Body of pancreas (tissue), 4 donors: Measurements from ENCODE around the gene INF2.

Experiments used
- CTCF ChIP-seq, 7 experiments: fragments of 450-650 bp in 4 of 7; fragments of 200-600 bp in 3 of 7; sonication (generic) in 3 of 7; IDR thresholded peaks; one replicate each; pipeline ENCODE4 v1.5.1; 2016 to 2019; ENCODE audit warnings: antibody characterized with exemption in 7 of 7
- POLR2A ChIP-seq, 3 donors: fragments of 450-650 bp; IDR thresholded peaks; one replicate each; pipeline ENCODE4 v1.6.1; 2016; ENCODE audit warnings: antibody characterized with exemption in 3 of 3, mild to moderate bottlenecking in 2 of 3

- peak; percentile 77 to 80 (median 79) for TF ChIP-seq POLR2A (IDR thresholded peaks at IDR 0.05)
- TF ChIP-seq CTCF (IDR thresholded peaks at IDR 0.05), result peak in 1 of 7 experiments; percentile 8
Observed at GRCh38 chr14:104687601-104688504, 1.6 kb upstream of the INF2 start.
